ENCODE measurements around the gene RPS10.

- no peak for TF ChIP-seq CTCF (conservative IDR thresholded peaks at IDR 0.05; ENCODE audit: low read length)
- no peak for TF ChIP-seq EZH2phosphoT487 (IDR thresholded peaks at IDR 0.05; ENCODE audit: borderline replicate concordance)
These were observed 49.4 kb upstream of the RPS10 start for GRCh38 chr6:34475238-34475682.

Data from Loucy (cell line).